ENCODE results near the gene CXCR2.

Gene CXCR2

GRCh38 chr2:218186355-218186766, 60.5 kb downstream of the CXCR2 start:
- peak; percentile 79 for DNase-seq (ENCODE audit: low spot score)

Measured in CD4-positive, alpha-beta T cell treated with Interleukin-15 for 4 hours (primary cell).